HG02943 (cell line): Measurements from ENCODE around the gene RHOH.

ENCODE experiments used
- ATAC-seq: cut with Tn5 transposase; IDR thresholded peaks from one replicate; pipeline ENCODE4 v1.9.1; 2021; ENCODE audit warnings: mild to moderate bottlenecking, low read depth, moderate library complexity; ENCODE audit not compliant: unreplicated experiment

Gene RHOH

GRCh38 chr4:40231316-40231863 lies 34.6 kb downstream of the RHOH start:
- ATAC-seq: no peak

- no peak for ATAC-seq
Measured at GRCh38 chr4:40232610-40233009, 35.8 kb downstream of the RHOH start.

- ATAC-seq: no peak
Measured at GRCh38 chr4:40233227-40233626, 36.4 kb downstream of the RHOH start.

- ATAC-seq: no peak
Measured at GRCh38 chr4:40234519-40235039, 37.7 kb downstream of the RHOH start.

- ATAC-seq: no peak
Measured at GRCh38 chr4:40238008-40238699, 41.3 kb downstream of the RHOH start.

- no peak for ATAC-seq
Measured at GRCh38 chr4:40238700-40239548, 42.1 kb downstream of the RHOH start.

GRCh38 chr4:40240040-40240653 lies 43.3 kb downstream of the RHOH start:
- no peak for ATAC-seq

GRCh38 chr4:40241026-40241425 lies 44.2 kb downstream of the RHOH start:
- no peak for ATAC-seq

- ATAC-seq: no peak
Measured at GRCh38 chr4:40241941-40242340, 45.1 kb downstream of the RHOH start.

- no peak for ATAC-seq
Measured at GRCh38 chr4:40243386-40243948, 46.6 kb downstream of the RHOH start.

- ATAC-seq: no peak
Measured at GRCh38 chr4:40244606-40245005, 47.8 kb downstream of the RHOH start.

- no peak for ATAC-seq
Measured at GRCh38 chr4:40245550-40245949, 48.7 kb downstream of the RHOH start.

GRCh38 chr4:40246011-40246900 lies 49.4 kb downstream of the RHOH start:
- no peak for ATAC-seq

GRCh38 chr4:40246938-40247337 lies 50.1 kb downstream of the RHOH start:
- no peak for ATAC-seq

- ATAC-seq: no peak
Measured at GRCh38 chr4:40247350-40247749, 50.5 kb downstream of the RHOH start.

- ATAC-seq: no peak
Measured at GRCh38 chr4:40251366-40251765, 54.5 kb downstream of the RHOH start.

- no peak for ATAC-seq
Measured at GRCh38 chr4:40253906-40254305, 57.1 kb downstream of the RHOH start.

GRCh38 chr4:40254608-40255392 lies 58.0 kb downstream of the RHOH start:
- ATAC-seq: no peak
